HepG2 (cell line): ENCODE data around the gene CNTD1. TPM values are rescaled to one million over a fixed set of nuclear protein-coding genes. Genes with fewer than 3 reads are reported as not detected.

Experiments
- ATAC-seq: fragments of 200-7000 bp; cut with Tn5 transposase; 3 replicates; pipeline ENCODE4 v1.9.1; 2020; ENCODE audit warnings: mild to moderate bottlenecking, moderate library complexity
- BruUV-seq: library from RNA; stranded (reverse); fragments of 400-500 nt; replicated peaks from 2 replicates; lab custom pipeline; 2021; lab: Mats Ljungman, UMichigan
- CTCF ChIA-PET: fragments of 300-600 bp; formaldehyde crosslinking; extraction: SDS; loops from one replicate; lab custom pipeline; 2021; ENCODE audit warnings: low total read pairs, inconsistent platforms, low intra/inter-chr PET ratio; lab: Yijun Ruan, JAX
- POLR2A ChIA-PET: fragments of 350-600 bp; sonication (Branson Sonifier 250); formaldehyde crosslinking; loops from one replicate; lab custom pipeline; 2020; ENCODE audit warnings: antibody characterized with exemption, inconsistent platforms; lab: Yijun Ruan, JAX
- DNase-seq: peaks from one replicate; pipeline ENCODE4 v3.0.0-alpha.2; 2015; ENCODE audit warnings: low spot score
- FAIRE-seq: peaks from 3 replicates; lab custom pipeline; 2011; peaks lifted over from hg19 to GRCh38; lab: Jason Lieb, UNC
- H2AFZ ChIP-seq: one replicate; pipeline ENCODE4 v1.6.1; 2011; ENCODE audit warnings: low read length, inconsistent platforms
- H3K27ac ChIP-seq: fragments of 300-600 bp; 3 replicates; pipeline ENCODE4 v1.8.0; 2011; ENCODE audit warnings: mixed run types, mild to moderate bottlenecking, mixed read lengths, low read length, inconsistent platforms; ENCODE audit not compliant: insufficient read depth; ENCODE audit errors: extremely low read length
- H3K27me3 ChIP-seq, 2 experiments: fragments of 200-600 bp in 1 of 2; 2 replicates in 1 of 2; 3 replicates in 1 of 2; pipeline versions ENCODE4 v1.6.0 to v1.8.0; 2011; ENCODE audit warnings: low read length in 2 of 2, mild to moderate bottlenecking in 2 of 2, moderate library complexity in 2 of 2, inconsistent platforms in 1 of 2; ENCODE audit not compliant: insufficient read depth in 2 of 2, control insufficient read depth in 1 of 2
- H3K36me3 ChIP-seq, 2 experiments: fragments of 200-600 bp in 1 of 2; replicated peaks in 1 of 2; 2 replicates in 1 of 2; 3 replicates in 1 of 2; pipeline versions ENCODE4 v1.5.1 to v1.8.0; 2011; ENCODE audit warnings: low read length in 2 of 2, inconsistent platforms in 1 of 2; ENCODE audit not compliant: insufficient read depth in 2 of 2, control insufficient read depth in 1 of 2
- H3K4me1 ChIP-seq: 2 replicates; pipeline ENCODE4 v1.5.1; 2012; ENCODE audit warnings: low read length, inconsistent platforms; ENCODE audit not compliant: insufficient read depth
- H3K4me2 ChIP-seq: 2 replicates; pipeline ENCODE4 v1.6.0; 2011; ENCODE audit warnings: low read depth, low read length, inconsistent platforms
- H3K4me3 ChIP-seq, 3 experiments: fragments of 200-600 bp in 1 of 3; sonication (generic), shearing (Covaris generic) in 1 of 3; replicated peaks in 1 of 3; 2 replicates each; pipeline ENCODE4 v1.5.1; 2011 to 2016; ENCODE audit warnings: low read length in 3 of 3, inconsistent platforms in 2 of 3, low read depth in 2 of 3, mild to moderate bottlenecking in 2 of 3, control low read depth in 1 of 3, mixed read lengths in 1 of 3; ENCODE audit not compliant: insufficient read depth in 1 of 3
- H3K79me2 ChIP-seq: one replicate; pipeline ENCODE4 v1.6.1; 2011; ENCODE audit warnings: low read length, inconsistent platforms; ENCODE audit not compliant: insufficient read depth
- H3K9ac ChIP-seq: 2 replicates; pipeline ENCODE4 v1.6.0; 2011; ENCODE audit warnings: mild to moderate bottlenecking, low read depth, low read length, inconsistent platforms; ENCODE audit not compliant: insufficient read depth
- H3K9me3 ChIP-seq: 2 replicates; pipeline ENCODE4 v1.5.1; 2012; ENCODE audit warnings: mild to moderate bottlenecking, low read length
- H4K20me1 ChIP-seq: 2 replicates; pipeline ENCODE4 v1.6.0; 2011; ENCODE audit warnings: inconsistent platforms, mild to moderate bottlenecking, low read length, moderate library complexity; ENCODE audit not compliant: insufficient read depth
- ADNP ChIP-seq: sonication (generic); formaldehyde crosslinking; IDR thresholded peaks from 2 replicates; pipeline ENCODE4 v1.4.0; 2020; ENCODE audit warnings: missing genetic modification reagents
- MAF1 ChIP-seq: sonication (generic); formaldehyde crosslinking; IDR thresholded peaks from 2 replicates; pipeline ENCODE4 v1.5.0; 2020; ENCODE audit warnings: missing genetic modification reagents, borderline replicate concordance
- RAD21 ChIP-seq: fragments of 450-650 bp; formaldehyde crosslinking; IDR thresholded peaks from 2 replicates; pipeline ENCODE4 v1.5.0; 2020; ENCODE audit warnings: mild to moderate bottlenecking
- RORA ChIP-seq: sonication (generic); formaldehyde crosslinking; IDR thresholded peaks from 2 replicates; pipeline ENCODE4 v1.5.0; 2020; ENCODE audit warnings: mild to moderate bottlenecking, missing genetic modification reagents, moderate library complexity
- SNAPC2 ChIP-seq: sonication (generic); formaldehyde crosslinking; IDR thresholded peaks from 2 replicates; pipeline ENCODE4 v1.8.1; 2022; ENCODE audit warnings: mild to moderate bottlenecking, missing genetic modification reagents
- TFDP1 ChIP-seq: IDR thresholded peaks from 2 replicates; pipeline ENCODE4 v1.6.1; 2016; ENCODE audit warnings: missing compliant biosample characterization, missing genetic modification reagents, borderline replicate concordance
- ZEB1 ChIP-seq: IDR thresholded peaks from 2 replicates; pipeline ENCODE4 v1.6.1; 2012; ENCODE audit warnings: mild to moderate bottlenecking, low read depth, inconsistent platforms; ENCODE audit not compliant: insufficient replicate concordance
- ZMYM4 ChIP-seq: sonication (generic); formaldehyde crosslinking; IDR thresholded peaks from 2 replicates; pipeline ENCODE4 v1.8.1; 2023; ENCODE audit warnings: mild to moderate bottlenecking, missing genetic modification reagents
- ZNF230 ChIP-seq: sonication (generic); formaldehyde crosslinking; IDR thresholded peaks from 2 replicates; pipeline ENCODE4 v1.4.0; 2020; ENCODE audit warnings: mild to moderate bottlenecking, missing genetic modification reagents
- ZNF383 ChIP-seq: sonication (generic); formaldehyde crosslinking; IDR thresholded peaks from 2 replicates; pipeline ENCODE4 v1.4.0; 2020; ENCODE audit warnings: missing genetic modification reagents, mild to moderate bottlenecking, borderline replicate concordance
- ZNF687 ChIP-seq: sonication (generic); formaldehyde crosslinking; IDR thresholded peaks from 2 replicates; pipeline ENCODE4 v1.5.1; 2020; ENCODE audit warnings: mild to moderate bottlenecking, missing genetic modification reagents, moderate library complexity
- ZNF746 ChIP-seq: sonication (generic); formaldehyde crosslinking; IDR thresholded peaks from 2 replicates; pipeline ENCODE4 v1.8.0; 2022; ENCODE audit warnings: mild to moderate bottlenecking, missing genetic modification reagents
- ZNF747 ChIP-seq: sonication (generic); formaldehyde crosslinking; IDR thresholded peaks from 2 replicates; pipeline ENCODE4 v1.8.1; 2023; ENCODE audit warnings: missing genetic modification reagents, mild to moderate bottlenecking, borderline replicate concordance
- ZZZ3 ChIP-seq: sonication (generic); formaldehyde crosslinking; IDR thresholded peaks from 2 replicates; pipeline ENCODE4 v1.4.0; 2020; ENCODE audit warnings: missing genetic modification reagents, mild to moderate bottlenecking, borderline replicate concordance
- WGBS: methylation state at CpG from one replicate; pipeline ENCODE4 v1.1.6; 2017; ENCODE audit warnings: low lambda C conversion rate; 5-methylcytosine and 5-hydroxymethylcytosine counted together
- in situ Hi-C: cut with HindIII; loops from 2 replicates; pipeline ENCODE4 v1.10.0; 2017; ENCODE audit warnings: low pct_unique_long_range_greater_than_20kb; ENCODE audit not compliant: extremely low pct_ligation_motif_present
- intact Hi-C: fragments of 100-400 bp; cut with micrococcal nuclease; formaldehyde crosslinking; loops from one replicate; pipeline ENCODE4 v1.10.0; 2022; ENCODE audit not compliant: unreplicated experiment
- polyA plus RNA-seq, 8 experiments: library from polyadenylated mRNA; depleted of rRNA in 3 of 8; stranded (reverse) in 7 of 8; unstranded in 1 of 8; fragments of >200 nt; fragmentation: Illumina TruSeq in 4 of 8; extraction: Trizol in 4 of 8; gene quantifications; 2 replicates each; pipeline versions ENCODE4 v1.2.1 to v1.2.3, GENCODE V29; 2011 to 2016; ENCODE audit warnings: low read depth in 4 of 8, missing spikeins in 1 of 8, mixed read lengths in 1 of 8; ENCODE audit not compliant: insufficient read depth in 1 of 8
- total RNA-seq, 5 experiments: library from RNA; depleted of rRNA; stranded (reverse); fragments of >200 nt; fragmentation: Illumina TruSeq; extraction: Trizol; gene quantifications; 2 replicates each; pipeline ENCODE4 v1.2.3, GENCODE V29; 2016; ENCODE audit warnings: low read depth in 1 of 5
- TF ChIP-seq, protein P1 (sequence below): sonication (generic); formaldehyde crosslinking; IDR thresholded peaks from 2 replicates; pipeline ENCODE4 v1.5.0; 2020; ENCODE audit warnings: mild to moderate bottlenecking, missing genetic modification reagents, borderline replicate concordance

CNTD1 gene
- total and polyA plus RNA-seq, 2 of the 13 experiments (the other 11 are each of a cell fraction or from before 2014, with no cell fraction given): 0.11 to 0.15 TPM

DNA sequence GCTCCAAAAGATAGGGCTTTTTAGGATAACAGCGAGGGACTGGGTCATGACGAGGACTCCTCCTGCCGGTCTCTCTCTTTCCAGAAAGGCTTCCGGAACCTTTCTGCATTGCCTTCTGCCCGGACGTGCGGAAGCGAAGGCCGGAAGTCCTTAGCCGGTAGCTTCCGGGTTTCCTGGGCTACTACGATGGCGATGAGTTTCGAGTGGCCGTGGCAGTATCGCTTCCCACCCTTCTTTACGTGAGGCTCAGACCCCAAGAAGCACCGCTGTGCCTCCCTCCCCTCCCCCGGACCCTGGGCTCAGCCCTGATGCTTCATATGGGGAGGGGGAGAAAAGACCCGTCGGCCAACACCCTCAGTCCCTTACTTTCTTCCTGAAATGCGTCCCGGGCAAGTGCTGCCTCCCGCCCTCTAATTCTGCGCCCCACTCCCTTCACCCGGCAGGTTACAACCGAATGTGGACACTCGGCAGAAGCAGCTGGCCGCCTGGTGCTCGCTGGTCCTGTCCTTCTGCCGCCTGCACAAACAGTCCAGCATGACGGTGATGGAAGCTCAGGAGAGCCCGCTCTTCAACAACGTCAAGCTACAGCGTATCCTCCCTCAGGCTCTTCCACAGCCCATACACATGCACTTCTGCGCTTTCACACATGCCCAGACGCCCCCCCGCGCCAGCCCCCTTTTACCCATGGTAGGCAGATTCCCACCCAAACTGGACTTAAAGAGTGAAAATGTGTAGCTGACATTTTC, 25.2 kb upstream of the CNTD1 start, which contains the start of gene VPS25:
Gene VPS25, plus strand, starts transcription at position 160 of the 746 bp plus-strand sequence. Its CDS starts 27 bp downstream, at position 187.
- peak; percentile 91 for FAIRE-seq
- TSS peak; percentile 79 for BruUV-seq
- TF ChIP-seq ZNF747 (CRISPR knock-in tag) (0 out of 2 replicates have a peak, but pooled peaks have one; percentile 85), ZZZ3 (CRISPR knock-in tag) (peak; percentile 84; the same call in 1 of the 2 replicates), ZNF383 (CRISPR knock-in tag) (no peak), SNAPC2 (no peak), RORA (CRISPR knock-in tag) (no peak), ADNP (CRISPR knock-in tag) (no peak), ZNF687 (CRISPR knock-in tag) (peak; percentile 94), RAD21 (CRISPR knock-in tag) (peak; percentile 74), MAF1 (no peak), ZNF746 (CRISPR knock-in tag) (peak; percentile 54; the same call in 1 of the 2 replicates), ZNF230 (peak; percentile 37; the same call in 1 of the 2 replicates), ZMYM4 (CRISPR knock-in tag) (peak; percentile 62; the same call in 1 of the 2 replicates), TFDP1 (CRISPR knock-in tag) (peak; percentile 63; the same call in 1 of the 2 replicates), ZEB1 (peak; percentile 80)
- TF ChIP-seq, protein P1, sequence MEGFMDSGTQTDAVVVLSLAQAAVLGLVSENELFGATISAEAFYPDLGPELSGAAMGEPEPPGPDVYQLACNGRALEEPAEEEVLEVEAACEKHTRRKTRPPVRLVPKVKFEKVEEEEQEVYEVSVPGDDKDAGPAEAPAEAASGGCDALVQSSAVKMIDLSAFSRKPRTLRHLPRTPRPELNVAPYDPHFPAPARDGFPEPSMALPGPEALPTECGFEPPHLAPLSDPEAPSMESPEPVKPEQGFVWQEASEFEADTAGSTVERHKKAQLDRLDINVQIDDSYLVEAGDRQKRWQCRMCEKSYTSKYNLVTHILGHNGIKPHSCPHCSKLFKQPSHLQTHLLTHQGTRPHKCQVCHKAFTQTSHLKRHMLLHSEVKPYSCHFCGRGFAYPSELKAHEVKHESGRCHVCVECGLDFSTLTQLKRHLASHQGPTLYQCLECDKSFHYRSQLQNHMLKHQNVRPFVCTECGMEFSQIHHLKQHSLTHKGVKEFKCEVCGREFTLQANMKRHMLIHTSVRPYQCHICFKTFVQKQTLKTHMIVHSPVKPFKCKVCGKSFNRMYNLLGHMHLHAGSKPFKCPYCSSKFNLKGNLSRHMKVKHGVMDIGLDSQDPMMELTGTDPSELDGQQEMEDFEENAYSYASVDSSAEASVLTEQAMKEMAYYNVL (CRISPR knock-in tag): peak; percentile 67; the same call in 1 of the 2 replicates

More for the DNA sequence above, 25.2 kb upstream of the CNTD1 start, which contains the start of gene VPS25:
- H3K4me3 ChIP-seq: peak within 1 kb of the TSS; percentile 74 to 96 (median 88)
- no peaks in the 10 kb centered on the region for H3K9me3 ChIP-seq
- H2AFZ ChIP-seq: peak within 1 kb of the TSS; percentile 93
- H3K9ac ChIP-seq: peak within 1 kb of the TSS; percentile 87
- H3K36me3 ChIP-seq: peaks cover 0 to 15% of the 10 kb centered on the region in 2 experiments; a peak in 2 of 5 replicates
- H4K20me1 ChIP-seq: no peaks in the 10 kb centered on the region
- DNase-seq (peak; percentile 84), ATAC-seq (peak; percentile 95)
- no peaks in the 10 kb centered on the region; a peak in 1 of 5 replicates for H3K27me3 ChIP-seq
- WGBS: under 1% methylated on average over 35 of the region's 39 CpGs
- in situ Hi-C loops: no loop called here
- H3K4me1 ChIP-seq: peaks cover 53% of the 10 kb centered on the region
- H3K27ac ChIP-seq: peak within 1 kb of the TSS; percentile 66
- intact Hi-C loops: loop anchor here (1.0 kb wide), 1 partner anchor 51 kb away; the partner anchor contains the start of gene BECN1
- POLR2A ChIA-PET: interaction anchor here (0.7 to 3.4 kb wide), 27 partner anchors 9 to 385 kb away, joined by 3 to 53 read pairs (median 4); partner anchors contain the start of genes AOC3, BECN1, CNTD1 and COA3
- CTCF ChIA-PET: no interaction called here
- peaks cover 25% of the 10 kb centered on the region for H3K79me2 ChIP-seq
- peak within 1 kb of the TSS; percentile 97 for H3K4me2 ChIP-seq
